Measurements from ENCODE around the gene MOB2. TPM values are rescaled to one million over a fixed set of nuclear protein-coding genes. Genes with fewer than 3 reads are reported as not detected.
"Not testable (repeated sequence)": the region's sequence is repeated elsewhere in the genome, so short reads cannot be mapped to it uniquely, and the experiment has no call there.

Gene MOB2
- total RNA-seq, 1 experiment from 2014 or later = 18.0 TPM

DNA sequence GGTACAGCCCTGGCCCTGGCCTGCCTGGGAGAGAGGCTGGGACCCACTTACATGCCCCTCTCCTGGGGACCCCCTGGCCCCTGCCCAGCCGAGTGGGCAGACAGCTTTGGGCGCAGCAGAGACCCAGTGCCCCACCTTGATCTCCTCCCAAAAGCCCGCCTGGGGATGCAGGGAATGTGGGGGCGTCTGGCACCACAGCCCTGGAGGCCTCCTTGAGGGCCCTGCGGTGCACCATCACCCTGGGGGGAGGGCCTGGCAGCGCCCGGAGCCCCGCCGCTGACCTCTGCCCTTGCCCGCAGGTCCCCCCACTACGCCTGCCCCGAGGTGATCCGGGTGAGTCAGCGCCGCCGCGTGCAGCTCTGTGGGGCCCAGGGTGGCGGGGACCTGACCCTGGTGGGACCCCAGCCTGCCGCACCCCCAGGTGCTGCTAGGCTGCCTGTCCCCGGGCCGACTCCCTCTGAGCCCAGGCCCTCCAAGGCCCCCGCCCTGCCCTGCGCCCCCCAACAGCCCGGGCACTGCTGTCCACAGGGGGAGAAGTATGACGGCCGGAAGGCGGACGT lies 43.7 kb downstream of the MOB2 start:
- in situ Hi-C loops (cut with HindIII; ENCODE audit: low pct_unique_long_range_greater_than_20kb, low sequenced_read_pairs) = no loop called here

DNA sequence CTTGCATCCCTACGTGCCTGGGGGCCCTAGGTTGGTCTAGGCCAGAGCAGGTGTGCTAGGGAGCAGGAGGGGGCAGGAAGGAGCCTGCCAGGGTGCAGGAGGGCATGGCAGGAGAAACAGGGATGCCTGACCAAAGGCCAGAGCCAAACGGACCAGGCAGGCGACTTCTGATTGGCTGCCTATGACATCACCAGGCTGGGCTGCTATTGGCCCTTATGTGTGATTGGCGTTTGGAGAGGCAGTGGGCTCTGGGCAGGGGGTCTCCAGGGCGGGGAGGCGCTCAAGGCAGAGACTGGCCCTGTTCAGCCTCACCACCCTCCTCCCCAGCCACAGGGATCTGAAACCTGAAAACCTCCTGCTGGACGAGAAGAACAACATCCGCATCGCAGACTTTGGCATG lies 44.4 kb downstream of the MOB2 start:
- in situ Hi-C loops (cut with HindIII; ENCODE audit: low pct_unique_long_range_greater_than_20kb, low sequenced_read_pairs) = no loop called here
- DNase-seq (ENCODE audit: low read depth, low spot score) = peak; percentile 62

More for the DNA sequence above, 43.7 kb downstream of the MOB2 start:
- no peak for DNase-seq (ENCODE audit: low read depth, low spot score)

- no peak for DNase-seq (ENCODE audit: low read depth, low spot score)
- in situ Hi-C loops (cut with HindIII; ENCODE audit: low pct_unique_long_range_greater_than_20kb, low sequenced_read_pairs) = no loop called here
Measured at GRCh38 chr11:1440496-1440895, 46.1 kb downstream of the MOB2 start.

- DNase-seq (ENCODE audit: low read depth, low spot score) = no peak
- in situ Hi-C loops (cut with HindIII; ENCODE audit: low pct_unique_long_range_greater_than_20kb, low sequenced_read_pairs) = no loop called here
Measured at GRCh38 chr11:1440066-1440465, 46.5 kb downstream of the MOB2 start.

- in situ Hi-C loops (cut with HindIII; ENCODE audit: low pct_unique_long_range_greater_than_20kb, low sequenced_read_pairs) = no loop called here
- no peak for DNase-seq (ENCODE audit: low read depth, low spot score)
Measured at GRCh38 chr11:1439341-1439740, 47.2 kb downstream of the MOB2 start.

DNA sequence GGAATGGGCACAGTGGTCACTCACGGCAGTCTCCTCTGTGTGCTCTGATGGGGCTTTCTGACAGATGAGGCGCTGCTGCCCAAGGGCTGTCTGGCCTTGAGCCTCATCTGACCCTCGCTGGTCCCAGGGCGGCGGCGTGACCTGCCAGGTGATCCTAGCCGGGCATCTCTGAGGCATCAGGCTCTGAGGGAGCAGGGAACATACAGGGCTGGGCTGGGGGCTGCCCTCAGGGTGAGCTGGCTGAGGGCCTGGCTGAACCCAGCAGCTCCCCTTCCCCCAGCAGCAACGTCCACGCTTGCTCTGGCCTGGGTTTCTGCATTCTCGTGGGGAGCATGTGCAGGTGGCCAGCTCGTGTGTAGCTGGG lies 47.6 kb downstream of the MOB2 start:
- DNase-seq (ENCODE audit: low read depth, low spot score) = no peak
- in situ Hi-C loops (cut with HindIII; ENCODE audit: low pct_unique_long_range_greater_than_20kb, low sequenced_read_pairs) = no loop called here

GRCh38 chr11:1438261-1438966 lies 48.2 kb downstream of the MOB2 start:
- DNase-seq (ENCODE audit: low read depth, low spot score) = no peak
- in situ Hi-C loops (cut with HindIII; ENCODE audit: low pct_unique_long_range_greater_than_20kb, low sequenced_read_pairs) = no loop called here

DNA sequence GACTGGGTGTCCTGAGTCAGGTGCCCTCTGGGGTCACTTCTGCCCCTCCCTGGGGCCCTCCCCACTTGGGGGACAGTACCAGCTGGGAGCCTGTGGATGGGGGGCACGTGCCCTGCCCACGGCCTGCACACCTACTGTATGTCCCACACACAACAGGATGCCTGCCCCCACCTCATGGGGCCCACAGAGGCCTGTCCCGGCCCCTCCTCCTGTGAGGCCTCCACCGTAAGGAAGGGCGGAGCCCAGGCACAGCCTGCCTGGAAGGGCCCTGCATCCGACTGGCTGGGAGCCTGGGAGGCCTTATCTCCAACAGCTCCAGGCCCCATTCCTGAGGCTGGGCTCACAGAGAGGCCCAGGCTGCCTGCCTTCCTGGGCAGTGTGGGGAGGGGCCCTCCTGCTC lies 49.1 kb downstream of the MOB2 start:
- in situ Hi-C loops (cut with HindIII; ENCODE audit: low pct_unique_long_range_greater_than_20kb, low sequenced_read_pairs) = no loop called here

GRCh38 chr11:1436468-1437039 lies 50.0 kb downstream of the MOB2 start:
- DNase-seq (ENCODE audit: low read depth, low spot score) = no peak
- in situ Hi-C loops (cut with HindIII; ENCODE audit: low pct_unique_long_range_greater_than_20kb, low sequenced_read_pairs) = no loop called here

More for the DNA sequence above, 49.1 kb downstream of the MOB2 start:
- no peak for DNase-seq (ENCODE audit: low read depth, low spot score)

GRCh38 chr11:1435820-1436467 lies 50.6 kb downstream of the MOB2 start:
- in situ Hi-C loops (cut with HindIII; ENCODE audit: low pct_unique_long_range_greater_than_20kb, low sequenced_read_pairs) = no loop called here
- DNase-seq (ENCODE audit: low read depth, low spot score) = no peak

DNA sequence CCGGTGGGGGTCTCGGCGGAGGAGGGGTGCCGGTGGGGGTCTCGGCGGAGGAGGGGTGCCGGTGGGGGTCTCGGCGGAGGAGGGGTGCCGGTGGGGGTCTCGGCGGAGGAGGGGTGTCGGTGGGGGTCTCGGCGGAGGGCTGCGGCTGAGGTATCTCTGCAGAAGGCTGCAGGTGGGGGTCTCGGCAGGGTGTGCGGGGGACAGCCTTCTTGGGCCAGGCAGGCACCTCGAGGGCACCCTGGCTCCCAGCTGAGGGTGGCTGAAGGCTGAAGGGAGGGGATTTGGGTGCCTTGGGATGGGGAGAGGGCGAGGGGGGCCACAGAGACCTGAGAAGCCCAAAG lies 51.1 kb downstream of the MOB2 start:
- in situ Hi-C loops (cut with HindIII; ENCODE audit: low pct_unique_long_range_greater_than_20kb, low sequenced_read_pairs); DNase-seq (ENCODE audit: low read depth, low spot score): not testable (repeated sequence)

GRCh38 chr11:1433977-1434640 lies 52.5 kb downstream of the MOB2 start:
- in situ Hi-C loops (cut with HindIII; ENCODE audit: low pct_unique_long_range_greater_than_20kb, low sequenced_read_pairs) = no loop called here
- DNase-seq (ENCODE audit: low read depth, low spot score) = no peak

DNA sequence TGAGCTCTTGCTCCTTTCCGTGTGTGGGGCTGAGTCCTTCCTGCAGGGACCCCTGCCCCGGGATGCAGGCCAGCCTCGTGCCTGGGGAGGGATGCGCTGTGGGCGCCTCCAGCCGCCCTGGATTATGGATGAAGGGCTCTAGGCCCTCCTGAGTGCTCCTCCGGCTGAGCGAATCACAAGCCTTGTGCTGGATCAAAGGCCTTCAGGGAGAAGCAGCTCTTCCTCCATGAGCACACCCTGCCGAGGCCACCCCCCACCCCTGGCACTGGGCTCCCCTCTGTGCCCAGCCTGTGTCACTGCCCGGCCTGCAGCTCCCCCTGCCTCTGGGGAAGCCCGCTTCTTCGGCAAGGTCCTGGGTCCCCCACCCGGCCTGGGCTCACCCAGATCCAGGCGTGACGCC lies 53.0 kb downstream of the MOB2 start:
- in situ Hi-C loops (cut with HindIII; ENCODE audit: low pct_unique_long_range_greater_than_20kb, low sequenced_read_pairs) = no loop called here
- no peak for DNase-seq (ENCODE audit: low read depth, low spot score)

DNA sequence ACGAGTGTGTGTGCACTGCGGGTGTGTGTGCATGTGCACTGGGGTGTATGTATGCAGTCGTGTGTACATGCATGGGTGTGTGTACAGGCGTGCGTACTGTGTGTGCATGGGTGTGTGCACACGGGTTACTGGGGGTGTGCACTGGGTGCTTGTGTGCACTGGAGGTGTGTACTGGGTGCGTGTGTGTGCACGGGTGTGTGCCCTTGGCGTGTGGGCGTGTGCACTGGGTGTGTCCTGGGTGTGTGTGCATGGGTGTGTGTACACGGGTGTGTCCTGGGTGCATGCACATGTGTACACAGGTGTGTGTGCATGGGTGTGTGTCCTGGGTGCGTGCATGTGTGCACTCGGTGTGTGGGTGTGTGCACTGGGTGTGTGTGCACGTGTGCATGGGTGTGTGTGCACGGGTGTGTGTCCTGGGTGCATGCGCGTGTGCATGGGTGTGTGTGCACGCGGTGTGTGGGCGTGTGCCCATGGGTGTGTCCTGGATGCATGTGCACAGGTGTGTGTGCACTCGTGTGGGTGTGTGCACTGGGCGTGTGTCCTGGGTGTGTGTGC lies 57.7 kb downstream of the MOB2 start:
- in situ Hi-C loops (cut with HindIII; ENCODE audit: low pct_unique_long_range_greater_than_20kb, low sequenced_read_pairs) = no loop called here
- DNase-seq (ENCODE audit: low read depth, low spot score) = no peak

DNA sequence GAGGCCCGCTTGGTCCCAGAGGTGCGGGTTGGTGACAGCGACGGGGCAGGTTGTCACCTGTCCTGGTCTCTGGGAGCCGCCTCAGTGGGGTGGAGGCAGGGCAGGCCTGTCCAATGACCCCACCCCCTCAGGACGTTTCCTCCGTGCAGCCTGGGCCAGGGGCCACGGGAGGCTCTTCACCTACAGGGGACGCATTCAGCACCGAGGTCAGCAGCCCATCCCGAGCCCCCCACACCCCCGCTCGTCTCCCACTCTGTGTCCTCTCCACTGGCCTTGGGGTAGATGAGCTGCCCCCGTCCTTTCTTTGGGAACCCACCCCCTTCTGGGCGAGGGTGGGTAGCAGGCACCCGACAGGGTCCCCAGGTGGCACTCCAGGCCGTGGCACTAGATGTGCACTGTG lies 61.1 kb downstream of the MOB2 start:
- DNase-seq (ENCODE audit: low read depth, low spot score) = no peak
- in situ Hi-C loops (cut with HindIII; ENCODE audit: low pct_unique_long_range_greater_than_20kb, low sequenced_read_pairs) = no loop called here

DNA sequence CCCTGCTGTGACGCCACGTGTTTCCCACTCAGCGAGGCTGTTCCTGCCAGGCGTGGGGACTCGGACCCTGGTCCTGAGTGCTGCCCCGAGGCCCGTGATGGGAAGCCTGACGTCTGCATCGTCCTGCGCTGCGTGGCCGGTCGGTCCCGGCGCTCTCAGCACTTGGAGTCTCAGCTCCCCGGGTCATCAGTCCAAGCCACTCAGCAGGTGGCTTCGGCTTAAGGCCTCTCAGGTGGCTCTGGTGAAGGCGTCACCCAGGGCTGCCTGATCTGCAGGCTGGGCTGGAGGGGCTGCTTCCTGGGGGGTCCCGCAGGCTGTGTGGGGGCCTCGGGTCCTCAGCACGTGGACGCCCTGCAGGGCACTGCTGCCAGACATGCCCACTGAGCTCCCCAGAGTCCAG lies 61.6 kb downstream of the MOB2 start:
- in situ Hi-C loops (cut with HindIII; ENCODE audit: low pct_unique_long_range_greater_than_20kb, low sequenced_read_pairs) = no loop called here

DNA sequence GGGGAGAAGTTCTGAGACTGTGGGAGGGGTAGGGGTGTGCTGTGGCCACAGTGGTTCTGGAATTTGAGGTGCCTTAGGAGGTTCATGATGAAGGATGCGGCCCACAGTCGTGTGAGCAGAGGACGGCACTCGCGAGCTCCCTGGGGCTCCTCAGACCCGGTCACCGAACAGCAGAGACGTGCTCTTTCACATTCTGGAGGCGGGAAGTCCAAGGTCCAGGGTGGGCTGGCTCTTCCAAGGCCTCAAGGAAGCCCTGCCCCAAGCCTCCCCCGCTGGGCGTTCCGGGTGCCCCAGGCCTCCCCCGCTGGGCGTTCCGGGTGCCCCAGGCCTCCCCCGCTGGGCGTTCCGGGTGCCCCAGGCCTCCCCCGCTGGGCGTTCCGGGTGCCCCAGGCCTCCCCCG lies 63.2 kb downstream of the MOB2 start:
- in situ Hi-C loops (cut with HindIII; ENCODE audit: low pct_unique_long_range_greater_than_20kb, low sequenced_read_pairs); DNase-seq (ENCODE audit: low read depth, low spot score): not testable (repeated sequence)

More for the DNA sequence above, 61.6 kb downstream of the MOB2 start:
- no peak for DNase-seq (ENCODE audit: low read depth, low spot score)

DNA sequence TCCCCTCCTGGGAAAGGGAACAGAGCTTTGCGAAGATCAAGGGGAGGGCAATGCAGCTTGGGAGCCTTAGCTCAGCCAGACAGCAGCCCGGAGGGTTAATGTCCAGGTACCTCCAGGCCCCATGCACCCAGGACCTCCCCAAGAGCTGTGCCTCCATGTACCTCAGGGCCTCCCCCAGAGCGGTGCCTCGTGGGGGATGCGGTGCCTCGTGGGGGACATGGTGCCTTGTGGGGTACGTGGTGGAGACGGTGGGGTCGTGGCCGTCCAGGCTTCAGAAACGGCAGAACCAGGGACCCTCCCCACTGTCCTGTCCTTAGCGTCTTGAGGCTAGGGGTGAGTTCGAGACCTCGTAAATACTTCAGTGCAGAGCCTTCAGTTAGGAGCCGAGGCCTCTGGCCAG lies 63.6 kb downstream of the MOB2 start:
- in situ Hi-C loops (cut with HindIII; ENCODE audit: low pct_unique_long_range_greater_than_20kb, low sequenced_read_pairs) = no loop called here
- DNase-seq (ENCODE audit: low read depth, low spot score) = no peak
